Measurements from ENCODE around the gene APMAP.

DNA sequence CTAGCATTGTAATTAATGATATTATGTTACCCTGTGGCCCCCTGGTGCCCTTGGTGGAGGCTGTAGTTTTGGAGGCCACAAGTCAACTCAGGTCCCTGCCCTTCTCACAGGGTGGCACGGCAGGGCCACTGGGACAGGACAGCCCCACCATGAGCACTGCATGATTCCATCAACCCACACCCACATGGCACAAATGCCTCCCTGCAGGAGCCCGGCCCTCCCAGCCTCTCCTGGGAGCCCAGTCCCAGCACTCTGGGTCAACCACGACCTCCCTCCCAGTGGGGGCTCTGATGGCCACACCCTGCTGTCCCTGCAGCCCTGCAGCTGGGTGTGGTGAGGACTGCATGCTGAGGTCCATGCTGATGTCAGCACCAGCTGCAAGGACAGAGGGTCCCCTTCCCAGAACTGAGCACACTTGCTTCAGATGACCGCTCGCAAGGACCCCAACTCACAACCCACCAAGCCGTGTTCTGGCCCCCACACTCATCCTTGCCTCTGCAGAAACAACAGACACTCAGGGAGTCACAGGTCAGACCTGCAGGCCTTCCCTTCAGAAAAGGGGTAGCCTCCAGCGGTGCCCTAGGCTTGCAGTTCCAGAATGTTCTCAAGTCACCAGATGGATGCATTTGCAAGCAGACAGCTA lies 59.2 kb downstream of the APMAP start:
- no peak for TF ChIP-seq KDM3A (CRISPR knock-in tag; IDR thresholded peaks at IDR 0.05; ENCODE audit: low read depth)
- no peak for TF ChIP-seq ZNF230 (CRISPR knock-in tag; IDR thresholded peaks at IDR 0.05)
- no peak for TF ChIP-seq KDM6A (CRISPR knock-in tag; IDR thresholded peaks at IDR 0.05; ENCODE audit: low read depth)
- TF ChIP-seq ZGPAT (CRISPR knock-in tag; IDR thresholded peaks at IDR 0.05) = no peak
- TF ChIP-seq, protein P1, sequence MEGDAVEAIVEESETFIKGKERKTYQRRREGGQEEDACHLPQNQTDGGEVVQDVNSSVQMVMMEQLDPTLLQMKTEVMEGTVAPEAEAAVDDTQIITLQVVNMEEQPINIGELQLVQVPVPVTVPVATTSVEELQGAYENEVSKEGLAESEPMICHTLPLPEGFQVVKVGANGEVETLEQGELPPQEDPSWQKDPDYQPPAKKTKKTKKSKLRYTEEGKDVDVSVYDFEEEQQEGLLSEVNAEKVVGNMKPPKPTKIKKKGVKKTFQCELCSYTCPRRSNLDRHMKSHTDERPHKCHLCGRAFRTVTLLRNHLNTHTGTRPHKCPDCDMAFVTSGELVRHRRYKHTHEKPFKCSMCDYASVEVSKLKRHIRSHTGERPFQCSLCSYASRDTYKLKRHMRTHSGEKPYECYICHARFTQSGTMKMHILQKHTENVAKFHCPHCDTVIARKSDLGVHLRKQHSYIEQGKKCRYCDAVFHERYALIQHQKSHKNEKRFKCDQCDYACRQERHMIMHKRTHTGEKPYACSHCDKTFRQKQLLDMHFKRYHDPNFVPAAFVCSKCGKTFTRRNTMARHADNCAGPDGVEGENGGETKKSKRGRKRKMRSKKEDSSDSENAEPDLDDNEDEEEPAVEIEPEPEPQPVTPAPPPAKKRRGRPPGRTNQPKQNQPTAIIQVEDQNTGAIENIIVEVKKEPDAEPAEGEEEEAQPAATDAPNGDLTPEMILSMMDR (CRISPR knock-in tag; IDR thresholded peaks at IDR 0.05) = no peak
- no peak for TF ChIP-seq SIN3A (IDR thresholded peaks at IDR 0.05; ENCODE audit: borderline replicate concordance, low read depth, low read length)
- no peak for TF ChIP-seq ZNF775 (CRISPR knock-in tag; IDR thresholded peaks at IDR 0.05; ENCODE audit: borderline replicate concordance)
- TF ChIP-seq ATM (IDR thresholded peaks at IDR 0.05; ENCODE audit: borderline replicate concordance) = no peak
- no peak for TF ChIP-seq EP300 (IDR thresholded peaks at IDR 0.05; ENCODE audit: low read depth in 2 of 2, low read length in 2 of 2)
- no peak for TF ChIP-seq EP300 (CRISPR knock-in tag; IDR thresholded peaks at IDR 0.05; ENCODE audit: borderline replicate concordance)
- no peak for TF ChIP-seq POLR2AphosphoS5 (IDR thresholded peaks at IDR 0.05; ENCODE audit: low read depth, low read length)

Data from HepG2 (cell line).